GM18867 (cell line): ENCODE measurements around the gene ZDBF2.
"Not testable (repeated sequence)": the region's sequence is repeated elsewhere in the genome, so short reads cannot be mapped to it uniquely, and the experiment has no call there.

Source experiments
- ATAC-seq: cut with Tn5 transposase; IDR thresholded peaks from one replicate; pipeline ENCODE4 v1.9.1; 2021; ENCODE audit warnings: mild to moderate bottlenecking, moderate library complexity; ENCODE audit not compliant: unreplicated experiment

The ZDBF2 gene

DNA sequence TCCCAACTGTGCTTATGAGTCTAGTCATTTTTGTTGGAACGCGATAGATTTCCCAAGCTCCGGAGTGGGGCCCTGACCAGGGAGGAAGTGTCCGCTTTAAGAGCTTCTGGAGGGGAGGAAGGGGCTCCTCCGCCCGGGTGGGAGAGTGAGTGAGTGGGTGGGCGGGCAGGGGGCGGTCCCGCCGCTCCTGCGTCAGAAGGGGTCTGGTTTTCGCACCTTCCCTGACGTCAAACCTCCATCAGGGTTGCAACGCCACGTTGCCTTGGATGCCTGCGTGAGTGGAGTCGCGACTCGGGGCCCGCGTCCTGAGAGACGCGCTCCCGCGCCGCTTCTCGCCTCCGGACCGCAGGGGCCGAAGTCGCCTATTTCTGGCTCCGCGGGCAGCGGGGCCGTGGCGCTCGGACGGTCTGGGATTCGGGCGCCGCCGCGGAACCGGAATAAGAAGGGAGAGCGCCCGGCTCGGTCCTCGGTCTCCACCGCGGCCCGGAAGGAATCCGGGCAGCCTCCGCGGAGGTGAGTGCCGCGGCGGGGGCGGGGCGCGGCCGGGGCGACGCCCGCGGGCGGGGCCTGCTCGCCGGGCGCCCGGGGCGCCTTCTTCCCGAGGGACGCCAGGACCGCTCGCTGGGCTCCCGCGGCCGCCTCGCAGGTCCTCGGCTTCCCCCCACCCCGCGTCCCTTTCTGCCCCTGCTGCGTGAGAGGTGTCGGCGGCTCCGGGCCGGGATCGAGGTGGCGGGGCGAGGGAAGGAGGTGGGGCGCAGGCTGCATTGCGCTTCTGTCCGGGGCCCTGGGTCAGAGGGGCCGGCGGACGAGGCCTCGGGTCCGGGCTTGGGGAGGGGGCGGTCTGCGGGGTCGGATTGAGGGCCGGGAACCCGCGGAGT lies at the start of gene ZDBF2:
Gene ZDBF2, plus strand, starts transcription at position 230 of the 878 bp plus-strand sequence. CDS start 7,187 bp downstream, outside the sequence.
- ATAC-seq, result peak; percentile 84

DNA sequence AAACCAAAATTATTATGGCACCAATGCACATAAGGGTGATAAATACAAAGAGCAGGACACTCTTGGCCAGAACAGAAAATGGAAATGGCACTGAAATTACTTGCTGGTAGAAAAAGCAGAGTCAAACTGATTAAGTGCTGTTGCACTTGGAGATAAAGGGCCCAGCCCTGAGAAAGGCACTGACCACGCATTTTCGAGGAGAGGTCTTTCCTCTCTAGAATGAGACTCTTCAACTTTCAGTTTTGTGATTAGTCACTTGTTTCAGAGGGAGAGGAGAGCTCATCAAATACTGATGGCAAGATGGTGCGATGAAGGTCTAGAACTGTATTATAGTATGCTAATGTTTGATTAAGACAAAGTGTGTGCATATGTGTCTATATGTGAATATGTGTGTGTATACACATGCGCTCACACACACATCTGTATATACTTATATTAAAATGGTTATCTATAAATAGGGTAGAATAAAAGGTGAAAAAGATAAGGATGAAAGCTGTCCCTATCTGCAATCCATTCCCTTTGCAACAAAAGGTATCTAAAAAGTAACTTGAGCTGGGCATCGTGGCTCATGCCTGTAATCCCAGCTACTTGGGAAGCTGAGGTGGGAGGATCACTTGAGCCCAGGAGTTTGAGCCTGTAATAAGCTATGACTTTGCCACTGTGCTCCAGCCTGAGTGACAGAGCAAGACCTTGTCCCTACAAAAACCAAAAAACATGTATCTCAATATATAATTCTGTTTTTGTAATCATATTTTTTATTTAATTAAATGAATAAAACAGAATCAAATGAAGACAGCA lies 48.8 kb upstream of the ZDBF2 start:
- ATAC-seq, result peak; percentile 96

DNA sequence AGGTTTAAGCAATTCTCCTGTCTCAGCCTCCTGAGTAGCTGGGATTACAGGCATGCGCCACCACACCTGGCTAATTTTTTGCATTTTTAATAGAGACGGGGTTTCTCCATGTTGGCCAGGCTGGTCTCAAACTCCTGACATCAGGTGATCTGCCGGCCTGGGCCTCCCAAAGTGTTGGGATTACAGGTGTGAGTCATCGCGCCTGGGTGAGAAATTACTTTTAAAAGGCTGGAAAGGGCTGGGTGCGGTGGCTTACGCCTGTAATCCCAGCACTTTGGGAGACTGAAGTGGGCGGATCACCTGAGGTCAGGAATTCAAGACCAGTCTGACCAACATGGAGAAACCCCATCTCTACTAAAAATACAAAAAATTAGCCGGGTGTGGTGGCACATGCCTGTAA lies 45.8 kb upstream of the ZDBF2 start:
- not testable (repeated sequence) for ATAC-seq

DNA sequence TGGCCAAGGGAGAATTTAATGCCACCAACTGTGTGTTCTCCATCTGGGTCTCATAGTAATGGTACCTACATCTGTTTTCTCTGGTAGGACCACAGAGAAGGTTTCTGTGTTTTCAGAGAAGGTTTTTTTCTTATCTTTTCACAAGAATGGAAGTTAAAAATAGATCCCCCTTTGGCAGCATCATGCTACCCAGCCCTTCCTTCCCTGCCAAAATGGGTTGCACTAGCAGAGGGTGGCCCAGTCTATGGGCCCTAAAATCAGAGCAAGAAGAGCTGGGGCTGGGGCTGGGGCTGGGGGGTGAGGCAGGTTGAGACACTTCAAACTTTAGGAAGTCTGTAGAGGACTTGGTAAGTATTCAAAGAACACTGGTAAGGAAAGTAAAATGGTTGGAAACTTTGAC lies 44.8 kb upstream of the ZDBF2 start:
- no peak for ATAC-seq

DNA sequence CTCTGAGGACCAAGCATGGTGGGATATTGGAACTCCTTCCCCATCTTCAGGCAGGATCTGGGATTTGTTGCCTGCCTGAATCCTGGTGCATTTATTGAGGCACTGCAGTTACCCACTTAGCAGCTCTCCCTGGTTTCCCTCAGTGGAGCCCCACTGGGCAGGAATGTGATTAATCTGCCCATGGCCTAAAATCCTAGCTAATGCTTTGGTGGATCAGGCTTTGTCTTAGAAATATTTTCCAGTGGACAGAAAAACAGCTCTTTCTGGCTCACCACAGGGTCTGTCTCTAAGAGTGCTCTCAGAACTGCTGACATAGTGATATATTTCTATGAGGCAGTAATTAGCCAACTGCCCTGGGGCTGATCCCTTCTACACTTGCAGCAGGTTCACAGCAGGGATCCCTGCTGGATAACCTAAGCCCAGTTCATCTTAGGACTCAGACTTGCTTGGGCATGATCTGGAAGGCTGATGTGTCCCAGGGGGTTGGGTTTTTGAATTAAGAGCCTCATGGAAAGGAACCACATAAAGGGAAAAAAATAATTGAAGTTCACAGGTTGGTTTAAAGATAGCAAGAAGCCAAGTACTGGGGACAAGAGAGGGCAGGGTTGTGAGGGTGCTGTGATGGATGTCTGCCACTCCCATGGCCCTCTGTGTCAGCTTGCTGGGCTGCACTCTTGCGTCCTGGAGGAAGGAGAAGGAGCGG lies 44.3 kb upstream of the ZDBF2 start:
- no peak for ATAC-seq

DNA sequence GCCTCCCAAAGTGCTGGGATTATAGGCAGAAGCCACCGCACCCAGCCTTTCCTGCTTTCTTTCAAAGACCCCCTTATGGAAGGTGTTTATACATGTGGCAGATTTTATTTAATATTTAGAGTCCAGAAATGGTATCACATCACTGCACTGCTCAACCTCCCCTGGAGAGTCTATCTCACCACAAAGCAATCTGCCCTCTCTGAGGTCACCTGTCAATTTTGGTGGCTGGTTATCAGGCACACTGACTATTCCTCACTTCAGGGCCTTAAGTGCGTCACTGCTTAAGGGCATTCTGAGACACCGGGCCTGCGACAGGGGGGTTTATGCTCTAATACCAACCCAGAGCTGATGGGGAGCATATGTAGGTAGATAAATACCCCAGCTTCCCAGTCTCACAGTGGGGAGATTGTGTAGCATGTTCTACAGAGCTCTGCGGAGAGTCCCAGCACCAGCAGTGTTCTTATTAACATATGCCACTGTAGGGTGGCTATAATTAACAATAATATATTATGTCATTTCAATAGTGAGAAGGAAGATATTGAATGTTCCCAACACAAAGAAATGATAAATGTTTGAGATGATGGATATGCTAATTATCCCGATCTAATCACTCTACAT lies 42.7 kb upstream of the ZDBF2 start:
- no peak for ATAC-seq

DNA sequence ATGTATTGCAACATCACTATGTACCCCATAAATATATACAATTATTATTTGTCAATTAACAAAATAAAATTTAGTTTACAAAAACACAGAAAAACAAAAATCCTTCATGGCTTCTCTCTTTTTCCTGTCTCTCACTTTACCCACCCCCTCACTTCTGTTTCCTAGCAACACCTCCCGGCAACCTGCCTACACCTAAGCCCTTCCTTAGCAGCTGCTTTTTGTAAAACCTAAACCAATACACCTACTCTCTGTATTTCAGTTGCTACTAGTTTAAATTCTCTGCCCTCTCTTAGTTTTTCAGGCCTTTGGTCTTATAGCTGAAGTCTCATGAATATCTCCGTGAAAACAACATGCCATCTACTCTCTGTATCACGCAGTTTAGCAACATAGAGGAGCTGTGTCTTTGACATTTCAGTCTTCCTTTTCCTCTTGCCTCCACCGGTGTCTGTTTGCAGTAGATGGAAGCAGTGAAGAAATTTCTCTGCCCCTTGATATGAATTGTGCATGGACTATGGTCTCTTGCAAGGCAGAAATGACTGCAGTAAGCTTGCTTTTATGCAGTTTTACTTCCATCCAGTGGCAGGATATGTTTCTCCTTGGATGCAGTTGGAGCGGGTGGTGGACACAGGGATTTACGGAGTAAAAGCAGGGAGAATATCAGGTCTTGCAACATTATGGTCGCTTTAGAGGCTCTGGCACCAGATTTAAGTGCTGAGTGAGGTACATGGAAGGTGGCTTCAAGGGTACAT lies 42.0 kb upstream of the ZDBF2 start:
- no peak for ATAC-seq

DNA sequence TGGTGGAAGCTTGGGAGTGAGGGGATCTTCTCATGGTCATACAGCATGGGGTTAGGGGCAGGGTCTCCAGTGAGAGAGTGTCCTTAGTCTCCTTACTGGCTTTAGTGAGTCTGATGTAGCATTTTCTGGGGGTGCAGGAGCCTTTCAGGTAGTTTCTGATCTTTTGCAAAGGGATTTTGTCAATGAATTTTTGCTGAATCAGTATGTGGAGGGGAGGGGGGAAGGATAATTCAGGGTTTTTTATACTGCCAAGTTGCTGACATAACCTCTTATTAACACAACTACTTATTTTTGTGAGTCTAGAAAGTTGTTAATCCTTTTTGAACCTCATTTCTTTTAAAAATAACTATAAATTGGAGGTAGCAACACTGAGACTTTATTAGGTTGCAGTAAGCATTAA lies 35.3 kb upstream of the ZDBF2 start:
- no peak for ATAC-seq

DNA sequence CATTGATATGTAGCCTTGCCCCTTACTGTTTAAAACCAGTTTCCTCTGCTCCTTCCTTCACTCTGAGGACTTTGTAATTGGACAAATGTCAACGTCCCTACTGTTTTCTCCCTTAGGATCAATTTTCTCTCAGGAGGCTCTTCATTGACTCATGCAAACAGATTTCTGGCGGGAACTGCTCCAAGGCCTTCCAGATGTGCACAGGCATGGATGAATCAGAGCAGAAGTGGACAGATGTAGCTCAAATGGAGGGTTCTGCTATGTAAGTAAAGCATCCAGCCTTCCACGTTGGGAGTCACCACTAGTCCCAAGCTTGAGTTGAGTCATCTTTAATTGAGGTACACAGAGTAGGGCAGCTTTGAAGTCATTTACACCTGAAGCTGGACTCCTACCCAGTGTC lies 34.1 kb upstream of the ZDBF2 start:
- no peak for ATAC-seq

DNA sequence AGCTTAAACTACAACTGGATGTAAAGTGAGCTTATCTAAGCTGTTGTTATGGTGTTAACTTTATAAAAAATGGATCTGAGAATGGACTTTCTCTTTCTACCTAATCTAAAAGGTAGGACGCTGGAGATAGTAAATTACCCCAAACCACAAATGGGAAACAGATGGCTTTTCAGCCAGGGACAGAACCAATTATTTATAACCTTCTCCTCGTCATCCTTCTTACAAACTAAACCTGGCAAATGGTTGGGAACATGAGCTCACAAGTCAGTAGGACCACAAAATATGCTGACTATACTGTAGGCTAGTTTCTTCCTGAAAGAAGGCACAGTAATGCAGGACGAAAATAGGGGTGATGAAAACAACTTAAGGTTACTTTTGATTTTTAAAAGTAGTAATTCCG lies 32.7 kb upstream of the ZDBF2 start:
- ATAC-seq, result no peak

DNA sequence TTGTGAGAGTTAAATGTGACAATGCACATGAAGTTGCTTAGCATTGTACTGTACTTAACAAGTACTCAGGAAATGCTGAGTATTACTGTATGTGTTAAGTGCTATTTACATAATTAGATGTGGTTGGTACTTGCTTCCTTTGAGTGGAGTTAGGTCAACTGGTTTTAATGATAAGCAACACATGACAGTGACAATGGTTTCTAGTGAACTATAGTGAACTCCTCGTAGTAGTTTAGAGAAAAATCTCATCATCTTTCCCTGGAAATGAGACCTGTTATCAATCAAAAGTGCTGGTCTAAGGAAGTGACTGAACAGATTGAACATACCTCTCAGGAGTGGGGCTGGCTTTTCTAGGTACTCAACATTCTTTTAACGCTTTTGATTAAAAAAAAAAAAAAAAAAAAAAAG lies 29.2 kb upstream of the ZDBF2 start:
- peak; percentile 76 for ATAC-seq

DNA sequence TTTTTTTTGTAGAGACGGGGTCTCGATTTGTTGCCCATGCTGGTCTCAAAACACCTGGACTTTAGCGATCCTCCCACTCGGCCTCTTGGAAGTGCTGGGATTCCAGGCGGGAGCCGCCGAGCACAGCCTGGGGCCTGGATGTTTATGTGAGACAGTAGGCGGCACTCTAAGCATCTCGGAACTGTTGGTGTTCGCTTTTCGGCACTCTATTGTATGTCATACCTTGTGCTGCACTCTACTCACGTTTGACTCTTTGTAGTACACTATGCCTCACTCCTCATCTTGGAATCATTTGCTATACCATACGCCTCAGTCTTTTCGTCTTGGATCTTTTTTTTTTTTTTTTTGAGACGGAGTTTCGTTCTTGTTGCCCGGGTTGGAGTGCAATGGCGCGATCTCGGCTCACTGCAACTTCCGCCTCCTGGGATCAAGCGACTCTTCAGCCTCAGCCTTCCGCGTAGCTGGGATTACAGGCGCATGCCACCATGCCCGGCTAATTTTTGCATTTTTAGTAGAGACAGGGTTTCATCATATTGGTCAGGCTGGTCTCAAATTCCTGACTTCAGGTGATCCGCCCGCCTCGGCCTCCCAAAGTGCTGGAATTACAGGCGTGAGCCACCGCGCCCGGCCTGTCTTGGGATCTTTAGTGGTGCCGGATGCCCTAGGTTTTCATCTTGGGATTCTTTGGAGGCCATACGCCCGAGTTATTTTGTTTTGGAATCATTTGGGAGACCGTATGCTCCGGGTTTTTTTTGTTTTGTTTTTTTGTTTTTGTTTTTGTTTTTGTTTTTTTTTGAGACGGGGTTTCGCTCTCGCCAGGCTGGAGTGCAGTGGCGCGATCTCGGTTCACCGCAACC lies 24.2 kb upstream of the ZDBF2 start:
- ATAC-seq, result no peak

DNA sequence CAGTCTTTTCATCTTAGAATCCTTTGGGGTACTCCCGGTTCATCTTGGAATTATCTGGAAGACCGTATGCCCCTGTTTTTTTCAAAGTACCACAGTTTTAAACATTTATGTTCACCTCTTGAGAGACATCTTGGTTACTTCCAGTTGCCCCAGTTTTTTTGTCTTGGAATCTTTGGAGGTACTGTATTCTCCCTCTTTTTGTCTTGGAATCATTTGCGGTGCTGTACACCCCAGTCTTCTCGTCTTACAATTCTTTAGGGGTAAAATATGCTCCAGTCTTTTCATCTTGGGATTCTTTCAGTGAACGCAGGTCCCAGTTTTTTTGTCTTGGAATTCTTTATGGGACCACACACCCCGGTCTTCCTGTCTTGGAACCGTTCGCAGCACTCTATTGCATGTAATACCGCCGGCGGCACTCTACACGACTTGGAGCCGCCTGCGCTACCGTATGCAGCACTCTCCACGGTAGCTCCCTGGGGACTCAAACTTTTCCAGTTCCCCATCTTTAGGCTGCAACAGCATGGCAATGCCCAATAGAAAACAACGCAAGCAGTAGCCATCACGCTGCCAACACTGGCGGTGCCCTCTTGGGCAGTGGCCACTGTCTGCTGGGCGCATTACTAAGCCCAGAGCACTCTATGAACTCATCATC lies 21.2 kb upstream of the ZDBF2 start:
- ATAC-seq, result no peak

DNA sequence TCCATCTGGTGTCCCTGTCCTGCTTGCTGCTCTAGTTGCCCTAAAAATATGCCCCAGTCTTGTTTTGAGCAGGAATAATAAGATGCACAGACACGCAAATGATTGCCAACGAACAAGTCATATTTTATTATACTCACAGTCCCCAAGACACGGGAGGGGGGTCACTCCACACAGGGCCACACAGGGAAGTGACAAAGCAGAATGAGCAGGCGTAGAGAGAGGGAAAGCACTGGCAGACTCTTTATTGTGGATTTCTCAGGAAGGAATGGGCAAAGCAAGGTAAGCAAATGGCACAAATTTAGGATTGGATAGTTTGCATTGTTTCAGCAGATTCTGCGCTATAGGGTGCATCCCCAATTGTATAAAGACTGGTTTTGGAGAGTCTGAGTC lies 20.7 kb upstream of the ZDBF2 start:
- ATAC-seq, result no peak

DNA sequence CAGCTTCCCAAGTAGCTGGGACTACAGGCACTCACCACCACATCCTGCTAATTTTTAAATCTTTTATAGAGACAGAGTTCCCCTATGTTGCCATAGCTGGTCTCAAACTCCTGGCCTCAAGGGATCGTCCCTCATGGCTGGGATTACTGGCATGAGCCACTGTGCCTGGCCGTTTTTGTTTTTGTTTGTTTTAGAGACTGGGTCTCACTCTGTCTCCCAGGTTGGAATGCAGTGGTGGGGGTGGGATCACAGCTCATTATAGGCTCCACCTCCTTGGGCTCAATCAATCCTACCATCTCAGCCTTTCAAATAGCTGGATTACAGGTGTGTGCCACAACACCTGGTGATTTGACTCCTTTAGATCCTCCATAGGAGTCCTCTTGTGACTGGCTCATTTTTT lies 19.5 kb upstream of the ZDBF2 start:
- no peak for ATAC-seq

DNA sequence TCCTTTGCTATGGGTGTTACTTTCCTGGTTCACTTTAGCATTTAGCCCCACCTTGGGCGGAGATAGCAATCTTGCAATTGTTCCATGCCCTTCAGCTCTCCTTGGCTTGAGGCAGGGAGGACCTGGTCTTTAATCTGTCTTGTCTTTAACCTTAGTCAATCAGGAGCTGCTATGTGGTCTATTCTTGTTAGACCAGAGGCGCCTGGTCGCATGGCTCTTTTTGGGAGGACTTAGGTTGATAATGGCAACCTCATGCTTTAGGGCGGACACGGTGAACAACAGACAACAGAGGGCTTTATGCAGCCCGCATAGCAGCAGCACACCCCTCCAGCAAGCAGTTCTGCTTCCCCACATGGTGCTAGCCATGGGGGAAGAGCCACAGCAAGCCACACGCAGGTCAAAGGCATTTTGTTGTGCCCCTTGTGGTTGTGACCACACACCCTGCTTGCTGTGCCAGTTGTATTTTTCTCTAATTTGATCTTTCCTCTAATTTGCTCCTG lies 17.7 kb upstream of the ZDBF2 start:
- no peak for ATAC-seq

DNA sequence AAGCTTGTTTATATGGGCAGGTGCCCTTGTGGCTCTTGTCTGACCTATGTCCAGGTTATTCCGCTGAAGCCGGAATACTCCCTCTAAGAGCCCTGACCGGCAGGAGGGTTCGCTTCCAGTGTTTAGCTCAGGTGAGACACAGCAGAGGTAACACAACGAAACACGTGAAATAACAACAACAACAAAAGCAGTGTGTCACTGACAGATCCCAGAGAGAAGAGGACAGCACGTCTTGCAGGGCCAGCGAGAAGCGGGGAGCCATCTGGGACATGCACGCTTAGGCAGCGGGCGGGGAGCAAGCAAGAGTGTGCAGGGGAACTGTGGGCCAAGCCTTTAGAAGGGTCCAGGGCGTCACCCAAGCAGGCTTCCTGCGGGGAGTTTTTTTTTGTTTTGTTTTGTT lies 17.1 kb upstream of the ZDBF2 start:
- no peak for ATAC-seq

DNA sequence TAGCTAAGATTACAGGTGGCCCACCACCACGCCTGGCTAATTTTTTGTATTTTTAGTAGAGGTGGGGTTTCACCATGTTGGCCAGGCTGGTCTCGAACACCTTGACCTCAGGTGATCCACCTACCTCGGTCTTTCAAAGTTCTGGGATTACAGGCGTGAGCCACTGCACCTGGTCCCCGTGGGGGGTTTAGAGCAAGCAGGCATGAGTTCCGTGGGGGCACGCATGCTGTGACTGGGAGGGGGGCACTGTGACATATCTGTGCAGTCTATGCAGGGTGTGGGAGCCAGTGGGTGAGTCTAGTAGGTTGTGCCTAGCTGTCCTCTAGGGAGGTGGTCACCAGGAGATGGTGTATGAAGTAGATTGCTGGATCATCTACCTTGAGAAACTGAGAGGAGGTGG lies 16.6 kb upstream of the ZDBF2 start:
- ATAC-seq, result no peak

DNA sequence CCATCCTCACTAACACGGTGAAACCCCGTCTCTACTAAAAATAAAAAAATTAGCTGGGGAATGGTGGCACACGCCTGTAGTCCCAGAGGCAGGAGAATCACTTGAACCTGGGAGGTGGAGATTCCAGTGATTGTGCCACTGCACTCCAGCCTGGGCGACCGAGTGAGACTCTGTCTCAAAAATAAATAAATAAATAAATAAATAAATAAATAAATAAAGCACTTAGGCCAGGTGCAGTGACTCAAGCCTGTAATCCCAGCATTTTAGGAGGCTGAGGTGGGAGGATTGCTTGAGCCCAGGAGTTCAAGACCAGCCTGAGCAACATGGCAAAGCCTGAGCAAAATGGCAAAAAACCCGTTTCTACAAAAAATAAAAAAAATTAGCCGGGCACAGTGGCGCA lies 15.8 kb upstream of the ZDBF2 start:
- not testable (repeated sequence) for ATAC-seq
